GM12878 (cell line): Measurements from ENCODE around the gene LRRC58. TPM values are rescaled to one million over a fixed set of nuclear protein-coding genes. Genes with fewer than 3 reads are reported as not detected.
"Not testable (repeated sequence)": the region's sequence is repeated elsewhere in the genome, so short reads cannot be mapped to it uniquely, and the experiment has no call there.

Experiments
- ATAC-seq: fragments of 200-7000 bp; cut with Tn5 transposase; 3 replicates; pipeline ENCODE4 v1.9.1; 2020; ENCODE audit warnings: mild to moderate bottlenecking, moderate library complexity
- BruUV-seq: library from RNA; stranded (reverse); fragments of 400-500 nt; replicated peaks from 2 replicates; lab custom pipeline; 2021; lab: Mats Ljungman, UMichigan
- CTCF ChIA-PET: fragments of 300-600 bp; sonication (Branson Sonifier 250); formaldehyde crosslinking; extraction: SDS; loops from one replicate; lab custom pipeline; 2021; ENCODE audit warnings: inconsistent platforms; lab: Yijun Ruan, JAX
- POLR2A ChIA-PET: fragments of 350-600 bp; formaldehyde crosslinking; extraction: SDS; loops from one replicate; lab custom pipeline; 2021; ENCODE audit warnings: inconsistent platforms; lab: Charles Lee
- RAD21 ChIA-PET: fragments of 300-600 bp; sonication (Branson Sonifier 250); formaldehyde crosslinking; loops from one replicate; lab custom pipeline; 2023; ENCODE audit warnings: antibody characterized with exemption; ENCODE audit not compliant: unreplicated experiment; lab: Charles Lee
- SMC1A ChIA-PET: fragments of 300-600 bp; sonication (Branson Sonifier 250); formaldehyde crosslinking; loops from one replicate; lab custom pipeline; 2023; ENCODE audit not compliant: unreplicated experiment, uncharacterized antibody; lab: Charles Lee
- DNase-seq: peaks from one replicate; pipeline ENCODE4 v3.0.0-alpha.2; 2011; ENCODE audit warnings: low read depth, low spot score
- FAIRE-seq: peaks from 3 replicates; lab custom pipeline; 2011; peaks lifted over from hg19 to GRCh38; lab: Jason Lieb, UNC
- H2AFZ ChIP-seq: 2 replicates; pipeline ENCODE4 v1.6.0; 2011; ENCODE audit warnings: low read depth, low read length, control low read depth; ENCODE audit not compliant: control insufficient read depth
- H3K27ac ChIP-seq: 2 replicates; pipeline ENCODE4 v1.5.1; 2011; ENCODE audit warnings: control low read depth; ENCODE audit not compliant: control insufficient read depth, insufficient read depth
- H3K27me3 ChIP-seq, 2 experiments: replicated peaks in 1 of 2; 2 replicates each; pipeline versions ENCODE4 v1.6.0 to v1.6.1; 2011; ENCODE audit warnings: low read length in 1 of 2; ENCODE audit not compliant: control insufficient read depth in 2 of 2, insufficient read depth in 2 of 2
- H3K36me3 ChIP-seq, 2 experiments: 2 replicates each; pipeline ENCODE4 v1.5.1; 2011; ENCODE audit warnings: low read length in 1 of 2; ENCODE audit not compliant: control insufficient read depth in 2 of 2, insufficient read depth in 2 of 2
- H3K4me1 ChIP-seq: 2 replicates; pipeline ENCODE4 v1.6.1; 2011; ENCODE audit warnings: mild to moderate bottlenecking, low read length, moderate library complexity, mixed read lengths; ENCODE audit not compliant: control insufficient read depth, insufficient read depth
- H3K4me2 ChIP-seq: 2 replicates; pipeline ENCODE4 v1.6.0; 2011; ENCODE audit warnings: control low read depth; ENCODE audit not compliant: control insufficient read depth, insufficient read depth
- H3K4me3 ChIP-seq: fragments of 200-600 bp; sonication (generic); 2 replicates; pipeline ENCODE4 v1.5.1; 2016
- H3K79me2 ChIP-seq: 2 replicates; pipeline ENCODE4 v1.6.0; 2011; ENCODE audit warnings: low read length; ENCODE audit not compliant: control insufficient read depth, insufficient read depth
- H3K9ac ChIP-seq: 2 replicates; pipeline ENCODE4 v1.8.0; 2011; ENCODE audit warnings: low read length, control low read depth, mixed read lengths; ENCODE audit not compliant: control insufficient read depth, insufficient read depth
- H3K9me3 ChIP-seq: replicated peaks from 3 replicates; pipeline ENCODE4 v1.5.1; 2011; ENCODE audit warnings: mild to moderate bottlenecking, low read length; ENCODE audit not compliant: control insufficient read depth, insufficient read depth
- H4K20me1 ChIP-seq: 2 replicates; pipeline ENCODE4 v1.6.0; 2011; ENCODE audit not compliant: control insufficient read depth, insufficient read depth
- ATF7 ChIP-seq: fragments of 450-650 bp; IDR thresholded peaks from 2 replicates; pipeline ENCODE4 v1.6.1; 2016; ENCODE audit warnings: low read depth, mild to moderate bottlenecking
- MEF2B ChIP-seq: fragments of 450-650 bp; IDR thresholded peaks from 2 replicates; pipeline ENCODE4 v1.6.1; 2018; ENCODE audit warnings: mild to moderate bottlenecking, moderate library complexity; ENCODE audit not compliant: partially characterized antibody, poor library complexity, severe bottlenecking
- ZBED1 ChIP-seq: IDR thresholded peaks from 2 replicates; pipeline ENCODE4 v1.6.1; 2016; ENCODE audit warnings: borderline replicate concordance
- WGBS: methylation state at CpG from one replicate; pipeline ENCODE4 v1.1.6; 2016; ENCODE audit warnings: low lambda C conversion rate; ENCODE audit not compliant: insufficient replicate concordance, insufficient coverage; ENCODE audit errors: missing lambda C conversion rate; 5-methylcytosine and 5-hydroxymethylcytosine counted together
- in situ Hi-C: fragments of 300-500 bp; cut with MboI; formaldehyde crosslinking; loops from 9 replicates; pipeline ENCODE4 v1.14.3; 2018; ENCODE audit warnings: mixed read lengths
- intact Hi-C: fragments of 100-400 bp; cut with micrococcal nuclease; formaldehyde crosslinking; loops from one replicate; pipeline ENCODE4 v1.14.2; 2022; ENCODE audit not compliant: unreplicated experiment
- polyA plus RNA-seq, 11 experiments: library from polyadenylated mRNA; depleted of rRNA in 4 of 11; unstranded in 6 of 11; stranded (reverse) in 5 of 11; fragments of >200 nt; fragmentation: Nextera tagmentation in 4 of 11; fragmentation: Illumina TruSeq in 1 of 11; extraction: Ambion mirVana in 4 of 11; extraction: Trizol in 1 of 11; gene quantifications; 1 replicate in 1 of 11; 2 replicates in 10 of 11; pipeline versions ENCODE4 v1.2.1 to v1.2.3, GENCODE V29; 2011 to 2016; ENCODE audit warnings: inconsistent platforms in 2 of 11, missing spikeins in 2 of 11, low read depth in 1 of 11
- total RNA-seq, 4 experiments: library from RNA; depleted of rRNA in 3 of 4; stranded (reverse); fragments of >200 nt in 3 of 4; fragmentation: Illumina TruSeq in 1 of 4; extraction: Trizol in 1 of 4; gene quantifications; 2 replicates each; pipeline versions ENCODE4 v1.2.1 to v1.2.3, GENCODE V29; 2013 to 2021

Gene LRRC58
- total and polyA plus RNA-seq, 10 of the 15 experiments (the other 5 are each of a cell fraction or from before 2014, with no cell fraction given), result 7.7 to 29.5 (median 18.8) TPM

- no peak overlapping the region for H2AFZ ChIP-seq
- H3K79me2 ChIP-seq, result no peaks in the 10 kb centered on the region
- ATAC-seq (peak; percentile 43; the same call in 1 of the 3 replicates), FAIRE-seq (peak; percentile 52), DNase-seq (no peak)
- H3K27ac ChIP-seq, result no peak overlapping the region
- RAD21 ChIA-PET, result no interaction called here
- CTCF ChIA-PET, result no interaction called here
- in situ Hi-C loops, result no loop called here
- no peaks in the 10 kb centered on the region for H3K4me1 ChIP-seq
- H3K4me3 ChIP-seq, result no peak overlapping the region
- no peaks in the 10 kb centered on the region for H3K27me3 ChIP-seq
- peaks cover 1 to 6% of the 10 kb centered on the region in 2 experiments; a peak in 2 of 4 replicates for H3K36me3 ChIP-seq
- no TSS peak for BruUV-seq
- intact Hi-C loops, result no loop called here
- POLR2A ChIA-PET, result no interaction called here
- H3K9ac ChIP-seq, result no peak overlapping the region
- 100% methylated on average over 1 of the region's 1 CpG for WGBS
- TF ChIP-seq ZBED1 (no peak), ATF7 (0 out of 2 replicates have a peak, but pooled peaks have one; percentile 45)
- SMC1A ChIA-PET, result no interaction called here
- no peaks in the 10 kb centered on the region; the same call in 2 of the 3 replicates for H3K9me3 ChIP-seq
- no peaks in the 10 kb centered on the region for H4K20me1 ChIP-seq
- H3K4me2 ChIP-seq, result no peak overlapping the region
Measured at GRCh38 chr3:120324190-120324589, 25.0 kb downstream of the LRRC58 start.

- CTCF ChIA-PET, RAD21 ChIA-PET, H3K4me1 ChIP-seq, H4K20me1 ChIP-seq, H3K27ac ChIP-seq, H3K79me2 ChIP-seq, BruUV-seq, H3K36me3 ChIP-seq, H2AFZ ChIP-seq, POLR2A ChIA-PET, in situ Hi-C loops, H3K9ac ChIP-seq, H3K4me3 ChIP-seq, SMC1A ChIA-PET, intact Hi-C loops, DNase-seq, H3K4me2 ChIP-seq, H3K9me3 ChIP-seq, FAIRE-seq, H3K27me3 ChIP-seq: not testable (repeated sequence)
- peak; percentile 41 for ATAC-seq
- 35% methylated on average over 4 of the region's 4 CpGs for WGBS
- TF ChIP-seq MEF2B, result peak; percentile 46
Measured at GRCh38 chr3:120323761-120324160, 25.4 kb downstream of the LRRC58 start.
